Measurements from ENCODE around the gene SPATA3.

The SPATA3 gene

GRCh38 chr2:230982126-230982525 is 13.8 kb upstream of the SPATA3 start:
- H3K9me3 Mint-ChIP-seq, result no peaks in the 10 kb centered on the region
- no peaks in the 10 kb centered on the region for H3K36me3 Mint-ChIP-seq (ENCODE audit: low read depth)
- no peak overlapping the region for H3K4me3 Mint-ChIP-seq
- H3K4me1 Mint-ChIP-seq (ENCODE audit: low read depth), result peaks cover 34% of the 10 kb centered on the region
- H3K27me3 Mint-ChIP-seq (ENCODE audit: low read depth), result peaks cover 66% of the 10 kb centered on the region
- peak overlapping the region; percentile 3 for H3K27ac Mint-ChIP-seq

- H3K27ac Mint-ChIP-seq, result no peak overlapping the region
- H3K9me3 Mint-ChIP-seq, result no peaks in the 10 kb centered on the region
- H3K4me3 Mint-ChIP-seq, result no peak overlapping the region
- peaks cover 62% of the 10 kb centered on the region for H3K27me3 Mint-ChIP-seq (ENCODE audit: low read depth)
- peaks cover 34% of the 10 kb centered on the region for H3K4me1 Mint-ChIP-seq (ENCODE audit: low read depth)
- no peaks in the 10 kb centered on the region for H3K36me3 Mint-ChIP-seq (ENCODE audit: low read depth)
Measured at GRCh38 chr2:230982528-230982927, 13.4 kb upstream of the SPATA3 start.

- H3K9me3 Mint-ChIP-seq, result no peaks in the 10 kb centered on the region
- no peak overlapping the region for H3K4me3 Mint-ChIP-seq
- no peak overlapping the region for H3K27ac Mint-ChIP-seq
- peaks cover 34% of the 10 kb centered on the region for H3K4me1 Mint-ChIP-seq (ENCODE audit: low read depth)
- H3K27me3 Mint-ChIP-seq (ENCODE audit: low read depth), result peaks cover 64% of the 10 kb centered on the region
- no peaks in the 10 kb centered on the region for H3K36me3 Mint-ChIP-seq (ENCODE audit: low read depth)
Measured at GRCh38 chr2:230983566-230983965, 12.4 kb upstream of the SPATA3 start.

GRCh38 chr2:230984393-230985220 is 11.3 kb upstream of the SPATA3 start:
- Mint-ChIP-seq H3K36me3 (ENCODE audit: low read depth) (no peaks in the 10 kb centered on the region), H3K4me3 (peak overlapping the region; percentile 28), H3K27ac (peak overlapping the region; percentile 36), H3K27me3 (ENCODE audit: low read depth) (peaks cover 61% of the 10 kb centered on the region), H3K4me1 (ENCODE audit: low read depth) (peaks cover 34% of the 10 kb centered on the region), H3K9me3 (no peaks in the 10 kb centered on the region)

GRCh38 chr2:230985519-230986231 is 10.2 kb upstream of the SPATA3 start:
- H3K4me1 Mint-ChIP-seq (ENCODE audit: low read depth), result peaks cover 28% of the 10 kb centered on the region
- H3K27ac Mint-ChIP-seq, result no peak overlapping the region
- no peaks in the 10 kb centered on the region for H3K9me3 Mint-ChIP-seq
- H3K27me3 Mint-ChIP-seq (ENCODE audit: low read depth), result peaks cover 53% of the 10 kb centered on the region
- H3K36me3 Mint-ChIP-seq (ENCODE audit: low read depth), result no peaks in the 10 kb centered on the region
- no peak overlapping the region for H3K4me3 Mint-ChIP-seq

GRCh38 chr2:230986520-230987136 is 9.3 kb upstream of the SPATA3 start:
- H3K4me1 Mint-ChIP-seq (ENCODE audit: low read depth), result peaks cover 24% of the 10 kb centered on the region
- H3K27me3 Mint-ChIP-seq (ENCODE audit: low read depth), result peaks cover 51% of the 10 kb centered on the region
- H3K27ac Mint-ChIP-seq, result no peak overlapping the region
- no peaks in the 10 kb centered on the region for H3K36me3 Mint-ChIP-seq (ENCODE audit: low read depth)
- no peaks in the 10 kb centered on the region for H3K9me3 Mint-ChIP-seq
- H3K4me3 Mint-ChIP-seq, result peak overlapping the region; percentile 21

- H3K36me3 Mint-ChIP-seq (ENCODE audit: low read depth), result no peaks in the 10 kb centered on the region
- H3K4me3 Mint-ChIP-seq, result peak overlapping the region; percentile 21
- H3K4me1 Mint-ChIP-seq (ENCODE audit: low read depth), result peaks cover 22% of the 10 kb centered on the region
- no peak overlapping the region for H3K27ac Mint-ChIP-seq
- H3K27me3 Mint-ChIP-seq (ENCODE audit: low read depth), result peaks cover 51% of the 10 kb centered on the region
- no peaks in the 10 kb centered on the region for H3K9me3 Mint-ChIP-seq
Measured at GRCh38 chr2:230987137-230988020, 8.5 kb upstream of the SPATA3 start.

GRCh38 chr2:230989731-230990130 is 6.2 kb upstream of the SPATA3 start:
- H3K36me3 Mint-ChIP-seq (ENCODE audit: low read depth), result no peaks in the 10 kb centered on the region

GRCh38 chr2:230990131-230990898 is 5.6 kb upstream of the SPATA3 start:
- Mint-ChIP-seq H3K4me1 (ENCODE audit: low read depth) (peaks cover 6% of the 10 kb centered on the region), H3K27me3 (ENCODE audit: low read depth) (peaks cover 48% of the 10 kb centered on the region), H3K27ac (no peak overlapping the region), H3K4me3 (no peak overlapping the region), H3K9me3 (no peaks in the 10 kb centered on the region), H3K36me3 (ENCODE audit: low read depth) (no peaks in the 10 kb centered on the region)

More at GRCh38 chr2:230989731-230990130, 6.2 kb upstream of the SPATA3 start:
- Mint-ChIP-seq H3K4me1 (ENCODE audit: low read depth) (peaks cover 10% of the 10 kb centered on the region), H3K9me3 (no peaks in the 10 kb centered on the region), H3K27me3 (ENCODE audit: low read depth) (peaks cover 48% of the 10 kb centered on the region), H3K4me3 (no peak overlapping the region), H3K27ac (no peak overlapping the region)

- Mint-ChIP-seq H3K27me3 (ENCODE audit: low read depth) (peaks cover 45% of the 10 kb centered on the region), H3K4me3 (no peak overlapping the region), H3K36me3 (ENCODE audit: low read depth) (no peaks in the 10 kb centered on the region), H3K9me3 (no peaks in the 10 kb centered on the region), H3K27ac (no peak overlapping the region), H3K4me1 (ENCODE audit: low read depth) (peaks cover 4% of the 10 kb centered on the region)
Measured at GRCh38 chr2:230990899-230991150, 5.1 kb upstream of the SPATA3 start.

GRCh38 chr2:230991598-230991997 is 4.3 kb upstream of the SPATA3 start:
- Mint-ChIP-seq H3K27me3 (ENCODE audit: low read depth) (peaks cover 45% of the 10 kb centered on the region), H3K27ac (no peak overlapping the region), H3K9me3 (no peaks in the 10 kb centered on the region), H3K4me1 (ENCODE audit: low read depth) (peaks cover 2% of the 10 kb centered on the region), H3K36me3 (ENCODE audit: low read depth) (no peaks in the 10 kb centered on the region), H3K4me3 (no peak overlapping the region)

GRCh38 chr2:230996661-230997060 is 740 bp downstream of the SPATA3 start:
- no peak overlapping the region for H3K4me3 Mint-ChIP-seq
- H3K9me3 Mint-ChIP-seq, result no peaks in the 10 kb centered on the region
- no peaks in the 10 kb centered on the region for H3K4me1 Mint-ChIP-seq (ENCODE audit: low read depth)
- H3K36me3 Mint-ChIP-seq (ENCODE audit: low read depth), result no peaks in the 10 kb centered on the region
- peaks cover 58% of the 10 kb centered on the region for H3K27me3 Mint-ChIP-seq (ENCODE audit: low read depth)
- H3K27ac Mint-ChIP-seq, result no peak overlapping the region

GRCh38 chr2:230998882-230999281 is 3.0 kb downstream of the SPATA3 start:
- Mint-ChIP-seq H3K4me3 (no peak overlapping the region), H3K9me3 (no peaks in the 10 kb centered on the region), H3K27me3 (ENCODE audit: low read depth) (peaks cover 46% of the 10 kb centered on the region), H3K36me3 (ENCODE audit: low read depth) (no peaks in the 10 kb centered on the region), H3K4me1 (ENCODE audit: low read depth) (no peaks in the 10 kb centered on the region), H3K27ac (no peak overlapping the region)

GRCh38 chr2:230999477-230999876 is 3.6 kb downstream of the SPATA3 start:
- Mint-ChIP-seq H3K27me3 (ENCODE audit: low read depth) (peaks cover 46% of the 10 kb centered on the region), H3K36me3 (ENCODE audit: low read depth) (no peaks in the 10 kb centered on the region), H3K27ac (no peak overlapping the region), H3K4me1 (ENCODE audit: low read depth) (no peaks in the 10 kb centered on the region), H3K4me3 (no peak overlapping the region), H3K9me3 (peaks cover 6% of the 10 kb centered on the region)

Data from T-helper 1 cell treated with Interleukin-12 subunit alpha and Interleukin-12 subunit beta and Interleukin-4 antibody, amounts not matched to agents 30 μg/mL and 1 μg/mL, for 36 hours (primary cell).